NCI-H510A (cell line): ENCODE measurements around the gene SEMA4F.

ENCODE experiments used
- DNase-seq: peaks from one replicate; lab custom pipeline; 2025; lab: John Stamatoyannopoulos, UW

The SEMA4F gene

DNA sequence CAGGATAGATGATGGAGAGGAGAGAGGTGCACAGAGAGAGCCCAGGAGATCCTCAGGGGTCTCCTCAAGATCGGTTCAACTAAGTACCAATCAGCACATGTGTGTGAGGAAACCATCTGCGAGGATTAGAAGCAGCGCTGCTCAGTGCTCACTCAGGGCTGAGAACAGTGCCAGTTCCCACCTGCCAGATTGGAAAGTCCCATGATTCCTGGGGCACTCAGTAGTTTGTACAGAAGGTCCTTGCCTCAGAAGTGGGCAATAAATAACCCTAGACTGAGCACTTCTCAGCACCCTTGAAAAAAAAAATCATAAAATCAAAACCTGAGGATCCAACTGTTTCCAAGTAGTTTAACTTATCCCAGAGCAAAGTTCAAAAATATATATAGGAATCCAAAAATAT is 53.8 kb downstream of the SEMA4F start:
- no peak for DNase-seq

DNA sequence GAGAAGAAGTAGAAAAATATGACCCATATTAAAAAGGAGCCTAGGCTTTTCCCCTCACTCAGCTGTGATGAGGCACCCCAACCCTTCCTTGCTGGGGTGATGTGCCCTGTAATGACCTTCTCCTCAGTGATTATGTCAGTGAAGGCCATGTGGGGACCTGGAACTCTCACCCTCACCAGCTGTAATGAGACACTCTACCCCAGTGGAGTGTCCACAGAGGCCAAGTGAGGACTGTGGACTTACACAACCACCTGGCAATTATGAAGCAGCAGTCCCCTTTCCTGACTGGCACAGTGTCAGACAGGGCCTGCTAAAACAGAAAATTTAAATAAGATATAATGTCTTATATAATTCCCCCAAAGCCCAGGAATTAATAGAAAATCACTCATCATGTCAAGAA is 54.2 kb downstream of the SEMA4F start:
- no peak for DNase-seq

DNA sequence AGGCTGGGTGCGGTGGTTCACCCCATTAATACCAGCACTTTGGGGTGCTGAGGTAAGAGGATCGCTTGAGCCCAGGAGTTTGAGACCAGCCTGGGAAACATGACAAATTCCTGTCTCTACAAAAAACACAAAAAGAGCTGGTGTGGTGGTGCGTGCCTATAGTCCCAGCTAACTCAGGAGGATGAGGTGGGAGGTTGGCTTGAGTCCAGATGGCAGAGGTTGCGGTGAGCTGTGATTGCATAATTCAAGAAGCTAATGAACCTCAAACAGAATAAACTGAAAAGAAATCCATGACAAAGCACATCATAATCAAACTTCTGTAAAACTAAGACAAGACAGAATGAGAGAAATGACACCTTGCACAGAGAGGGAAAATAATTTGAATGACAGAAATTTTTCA is 54.8 kb downstream of the SEMA4F start:
- DNase-seq, result no peak

DNA sequence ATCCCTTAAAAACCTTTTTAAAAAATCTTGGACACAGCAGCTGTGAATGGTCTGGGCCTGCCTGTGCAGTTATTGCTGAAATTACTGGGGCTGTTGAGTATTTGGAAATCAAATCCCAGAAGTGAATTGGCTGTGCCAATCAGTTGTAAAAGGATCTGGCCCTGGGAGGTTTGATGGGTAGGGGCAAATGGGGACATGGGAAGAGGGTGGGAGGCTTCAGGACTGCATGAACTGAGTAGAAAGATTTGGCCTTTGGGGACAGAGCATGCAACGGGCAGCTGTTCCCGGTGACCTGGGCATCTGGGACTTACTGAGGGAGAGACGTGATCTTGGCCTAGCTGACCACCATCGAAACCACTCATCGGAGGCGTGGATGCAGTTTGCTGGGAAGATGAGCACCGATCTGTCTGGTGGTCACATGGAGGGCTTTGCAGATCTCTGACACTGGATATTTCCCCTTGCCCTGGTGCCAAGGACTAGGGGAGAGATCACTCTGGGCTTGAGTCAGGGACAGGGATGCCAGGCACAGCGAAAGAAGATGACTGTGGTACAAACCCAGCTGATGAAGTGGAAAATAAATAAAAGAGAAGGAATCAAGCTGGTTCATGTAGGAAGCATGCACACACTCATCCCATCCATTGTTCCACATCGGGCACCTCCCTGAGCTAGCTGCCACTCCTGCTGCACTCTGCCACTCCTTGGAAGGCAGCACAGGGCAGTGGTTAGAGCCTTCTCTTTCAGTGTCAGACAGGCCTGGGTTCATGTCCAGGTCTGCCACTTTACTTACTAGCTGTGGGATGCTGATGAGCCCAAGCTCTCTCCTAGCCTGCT is 58.4 kb downstream of the SEMA4F start:
- no peak for DNase-seq

DNA sequence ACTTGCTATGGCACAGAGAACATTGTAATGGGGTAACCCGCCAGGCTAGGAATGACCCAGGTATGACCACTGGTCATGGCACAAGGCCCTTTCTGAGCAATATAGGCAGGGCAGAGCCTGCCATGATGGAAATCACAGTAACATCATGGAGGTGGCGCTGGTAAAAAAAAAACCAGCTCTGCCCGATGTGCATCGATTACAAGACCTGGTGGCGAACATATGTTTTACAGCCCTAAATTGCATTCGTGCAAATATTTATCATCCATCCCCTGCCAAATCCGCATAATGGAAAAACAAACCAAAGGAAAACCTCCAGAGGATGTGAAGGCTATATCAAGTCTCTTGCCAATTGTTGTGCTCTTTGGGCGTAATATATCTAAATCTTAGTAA is 60.6 kb downstream of the SEMA4F start:
- no peak for DNase-seq

DNA sequence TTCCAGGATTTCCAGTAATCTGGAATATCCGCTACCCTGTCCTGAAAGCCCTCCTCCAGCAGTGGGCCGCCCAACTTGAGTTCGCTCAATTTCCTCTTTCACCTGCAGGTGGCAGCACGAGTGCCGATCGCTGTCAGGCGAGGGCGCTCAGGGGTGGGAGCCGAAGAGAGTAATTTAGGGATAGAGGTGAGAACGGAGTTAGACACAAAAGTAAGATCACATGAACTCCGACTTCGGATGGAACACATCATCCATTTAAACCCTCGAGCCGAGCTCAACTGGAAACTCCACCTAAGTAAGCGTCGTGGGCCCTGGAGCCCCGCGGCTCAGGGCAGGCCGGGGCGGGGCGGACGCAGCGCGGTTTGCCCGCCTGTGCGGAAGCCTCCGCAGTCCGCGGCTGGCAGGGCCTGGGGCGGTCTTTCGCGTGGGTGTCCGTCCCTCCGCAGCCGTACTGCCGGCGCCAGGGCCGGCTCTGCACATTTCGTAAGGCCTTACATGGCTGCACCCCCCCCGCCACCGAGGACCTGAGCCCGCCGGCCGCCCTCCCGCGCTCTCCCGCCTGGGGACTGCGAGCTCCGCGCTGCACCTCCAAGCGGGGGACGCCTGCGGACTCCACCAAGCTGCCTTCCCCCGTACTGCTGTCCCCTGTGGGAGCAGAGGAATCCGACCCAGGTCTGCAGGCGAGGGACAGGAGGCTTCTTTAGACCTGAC is 61.2 kb downstream of the SEMA4F start:
- DNase-seq, result peak; percentile 51

DNA sequence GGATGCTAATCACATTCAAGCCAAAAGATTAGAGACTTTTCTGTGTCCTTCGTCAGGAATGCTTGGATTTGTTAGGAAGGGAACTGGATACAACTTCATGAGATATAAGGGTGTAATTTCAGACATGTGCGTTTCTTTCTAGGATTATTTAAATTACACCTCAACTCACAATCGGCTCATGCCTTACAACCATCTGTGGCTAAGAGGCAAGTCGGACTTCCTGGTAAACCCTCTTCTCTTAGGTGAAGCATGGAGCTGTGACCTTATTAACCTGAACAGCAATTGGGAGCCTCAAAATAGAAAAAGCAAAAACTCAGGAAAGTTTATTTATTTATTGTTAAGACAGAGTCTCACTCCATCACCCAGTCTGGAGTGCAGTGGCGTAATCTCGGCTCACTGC is 61.8 kb downstream of the SEMA4F start:
- no peak for DNase-seq

DNA sequence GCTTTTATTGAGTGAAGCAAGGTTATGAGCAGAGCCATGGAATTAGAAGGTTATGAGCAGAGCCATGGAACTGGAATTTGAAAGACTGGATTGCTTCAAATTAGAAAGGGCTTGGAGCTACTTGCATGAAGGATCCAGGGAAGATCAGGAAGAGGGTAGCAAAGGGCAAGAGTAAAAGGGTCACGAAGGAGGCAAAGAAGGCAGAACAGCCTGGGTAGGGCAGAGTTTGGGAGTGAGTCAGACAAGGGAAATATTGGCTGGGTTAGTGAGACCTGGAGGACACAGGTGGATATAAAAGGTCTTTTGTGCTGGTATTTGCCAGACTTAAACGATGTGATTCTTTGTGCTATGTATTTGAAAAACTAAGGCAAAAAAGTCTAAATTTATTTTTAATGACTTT is 65.0 kb downstream of the SEMA4F start:
- no peak for DNase-seq

DNA sequence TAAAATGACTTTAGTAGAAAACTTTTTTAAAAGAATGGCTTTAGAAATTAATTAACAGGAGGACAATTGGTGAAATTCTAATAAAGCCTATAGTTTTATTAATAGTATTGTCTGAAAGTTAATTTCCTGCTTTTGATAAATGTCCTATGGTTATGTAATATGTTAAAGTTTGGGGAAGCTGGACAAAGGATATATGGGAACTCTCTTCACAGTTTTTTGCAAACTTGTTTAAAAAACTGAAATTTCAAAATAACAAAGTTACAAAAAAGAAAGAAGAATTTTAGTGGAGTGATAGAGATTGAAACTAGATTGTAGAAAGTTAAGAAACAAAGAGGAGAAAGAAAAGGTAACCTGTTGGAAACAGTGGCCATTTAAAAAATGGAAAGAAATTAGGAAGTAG is 67.3 kb downstream of the SEMA4F start:
- no peak for DNase-seq

DNA sequence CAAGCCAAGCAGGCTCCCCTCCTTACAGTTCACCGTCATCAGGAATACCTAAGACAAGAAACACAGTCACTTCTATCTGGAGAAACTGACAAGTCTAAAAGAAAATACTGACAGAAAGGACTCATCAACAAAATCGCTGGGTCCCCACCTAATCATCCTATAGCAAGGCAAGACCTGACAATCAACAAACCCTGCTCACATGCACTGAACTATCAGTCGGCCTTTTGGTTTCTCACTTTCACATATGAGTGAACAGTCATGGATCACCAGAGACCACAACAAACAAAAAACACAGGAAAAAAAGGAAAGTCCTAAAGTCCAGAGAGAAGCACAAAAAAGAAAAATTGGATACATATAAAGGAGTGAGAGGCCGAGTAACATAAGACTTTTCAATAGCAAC is 70.4 kb downstream of the SEMA4F start:
- DNase-seq, result no peak

DNA sequence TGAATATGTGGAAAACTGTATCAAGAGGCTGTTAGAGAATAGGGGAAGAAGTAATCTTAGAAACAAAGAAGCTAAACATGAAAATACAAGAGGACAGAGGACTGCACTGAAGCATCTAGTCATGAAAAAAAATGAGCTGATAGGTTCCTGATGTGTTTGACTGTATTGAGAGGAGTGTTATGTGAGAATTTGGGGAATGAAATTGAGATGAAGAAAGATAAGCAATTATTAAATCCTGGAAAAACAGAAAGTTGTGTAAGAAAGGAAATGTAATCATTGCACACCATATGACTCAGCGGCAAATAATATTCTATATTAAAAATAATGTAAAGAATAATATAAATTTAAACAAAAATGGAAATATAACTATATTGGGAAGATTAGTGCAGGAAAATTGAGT is 71.2 kb downstream of the SEMA4F start:
- no peak for DNase-seq

DNA sequence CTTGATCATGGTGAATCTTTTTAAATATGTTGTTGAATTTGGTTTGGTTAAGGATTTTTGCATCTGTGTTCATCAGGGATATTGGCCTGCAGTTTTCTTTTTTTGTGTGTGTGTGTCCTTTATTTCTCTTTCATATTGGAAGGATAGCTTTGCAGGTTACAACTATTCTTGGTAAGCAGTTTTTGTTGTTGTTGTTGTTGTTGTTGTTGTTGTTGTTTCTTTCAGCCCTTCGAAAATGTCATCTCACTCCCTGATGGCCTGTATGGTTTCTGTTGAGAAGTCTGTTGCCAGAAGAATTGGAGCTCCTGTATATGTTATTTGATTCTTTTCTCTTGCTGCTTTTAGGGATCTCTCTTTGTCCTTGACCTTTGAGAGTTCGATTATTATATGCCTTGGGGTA is 74.8 kb downstream of the SEMA4F start:
- no peak for DNase-seq

DNA sequence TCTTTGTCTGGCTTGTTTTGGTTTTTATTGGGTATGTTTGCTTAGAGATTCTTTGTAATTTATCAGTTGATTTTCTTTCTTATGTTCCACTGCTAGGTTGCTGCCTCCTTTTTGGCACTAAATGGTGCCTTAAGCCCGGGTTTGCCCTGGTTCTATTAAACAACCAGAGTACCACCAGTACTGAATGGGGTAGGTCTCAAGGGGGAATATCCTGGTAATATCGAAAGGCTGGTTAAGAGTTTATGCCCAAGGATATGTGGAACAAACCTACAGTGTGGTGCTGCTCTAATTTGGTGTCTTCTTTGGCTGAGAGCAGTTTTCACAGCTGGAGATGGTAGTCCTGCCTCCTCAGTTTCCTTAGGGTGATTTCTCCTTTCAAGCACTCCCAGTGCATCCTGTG is 76.5 kb downstream of the SEMA4F start:
- DNase-seq, result no peak
